Upper lobe of right lung (tissue), 1 donor: ENCODE results near the gene TGM3. TPM values are rescaled to one million over a fixed set of nuclear protein-coding genes. Genes with fewer than 3 reads are reported as not detected.

Source experiments
- ATAC-seq: fragments of 200-7000 bp; cut with Tn5 transposase; one replicate; pipeline ENCODE4 v1.9.1; 2020; ENCODE audit warnings: mild to moderate bottlenecking, moderate library complexity
- DNase-seq: peaks from one replicate; pipeline ENCODE4 v3.0.0-alpha.2; 2020
- H3K27ac ChIP-seq: fragments of 200-600 bp; one replicate; pipeline ENCODE4 v1.8.0; 2022
- H3K27me3 ChIP-seq: fragments of 200-600 bp; one replicate; pipeline ENCODE4 v1.8.0; 2022; ENCODE audit warnings: mild to moderate bottlenecking
- H3K36me3 ChIP-seq: fragments of 200-600 bp; one replicate; pipeline ENCODE4 v1.8.0; 2022
- H3K4me1 ChIP-seq: fragments of 200-600 bp; one replicate; pipeline ENCODE4 v1.8.0; 2022
- H3K4me3 ChIP-seq: fragments of 200-600 bp; one replicate; pipeline ENCODE4 v1.8.0; 2022; ENCODE audit warnings: mild to moderate bottlenecking
- H3K9me3 ChIP-seq: fragments of 200-600 bp; one replicate; pipeline ENCODE4 v1.8.0; 2022
- intact Hi-C: fragments of 100-400 bp; cut with DNase I; formaldehyde crosslinking; loops from one replicate; pipeline ENCODE4 v1.11.0; 2022
- total RNA-seq: library from RNA; stranded (reverse); fragmentation: NEBNext Ultra II Directional; extraction: Animal tissue kit (Norgen Biotek cat#: 25700); gene quantifications from one replicate; pipeline ENCODE4 v1.2.1, GENCODE V29; 2021
- TF ChIP-seq, protein P1 (sequence below): fragments of 200-600 bp; IDR thresholded peaks from one replicate; pipeline ENCODE4 v1.8.0; 2022; ENCODE audit warnings: antibody characterized with exemption
- donor health status: DM: no; HTN: yes; CAD: no; lungs with severe emphysema.

The TGM3 gene
- total RNA-seq, 1 donor from 2014 or later: not detected

- no peaks in the 10 kb centered on the region for H3K27me3 ChIP-seq
- no peaks in the 10 kb centered on the region for H3K4me1 ChIP-seq
- no peak overlapping the region for H3K4me3 ChIP-seq
- H3K27ac ChIP-seq: no peak overlapping the region
- DNase-seq: no peak
- TF ChIP-seq, protein P1, sequence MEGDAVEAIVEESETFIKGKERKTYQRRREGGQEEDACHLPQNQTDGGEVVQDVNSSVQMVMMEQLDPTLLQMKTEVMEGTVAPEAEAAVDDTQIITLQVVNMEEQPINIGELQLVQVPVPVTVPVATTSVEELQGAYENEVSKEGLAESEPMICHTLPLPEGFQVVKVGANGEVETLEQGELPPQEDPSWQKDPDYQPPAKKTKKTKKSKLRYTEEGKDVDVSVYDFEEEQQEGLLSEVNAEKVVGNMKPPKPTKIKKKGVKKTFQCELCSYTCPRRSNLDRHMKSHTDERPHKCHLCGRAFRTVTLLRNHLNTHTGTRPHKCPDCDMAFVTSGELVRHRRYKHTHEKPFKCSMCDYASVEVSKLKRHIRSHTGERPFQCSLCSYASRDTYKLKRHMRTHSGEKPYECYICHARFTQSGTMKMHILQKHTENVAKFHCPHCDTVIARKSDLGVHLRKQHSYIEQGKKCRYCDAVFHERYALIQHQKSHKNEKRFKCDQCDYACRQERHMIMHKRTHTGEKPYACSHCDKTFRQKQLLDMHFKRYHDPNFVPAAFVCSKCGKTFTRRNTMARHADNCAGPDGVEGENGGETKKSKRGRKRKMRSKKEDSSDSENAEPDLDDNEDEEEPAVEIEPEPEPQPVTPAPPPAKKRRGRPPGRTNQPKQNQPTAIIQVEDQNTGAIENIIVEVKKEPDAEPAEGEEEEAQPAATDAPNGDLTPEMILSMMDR: no peak
- ATAC-seq: no peak
- no peaks in the 10 kb centered on the region for H3K36me3 ChIP-seq
- intact Hi-C loops: no loop called here
- no peaks in the 10 kb centered on the region for H3K9me3 ChIP-seq
Measured at GRCh38 chr20:2287504-2287903, 8.3 kb upstream of the TGM3 start.

DNA sequence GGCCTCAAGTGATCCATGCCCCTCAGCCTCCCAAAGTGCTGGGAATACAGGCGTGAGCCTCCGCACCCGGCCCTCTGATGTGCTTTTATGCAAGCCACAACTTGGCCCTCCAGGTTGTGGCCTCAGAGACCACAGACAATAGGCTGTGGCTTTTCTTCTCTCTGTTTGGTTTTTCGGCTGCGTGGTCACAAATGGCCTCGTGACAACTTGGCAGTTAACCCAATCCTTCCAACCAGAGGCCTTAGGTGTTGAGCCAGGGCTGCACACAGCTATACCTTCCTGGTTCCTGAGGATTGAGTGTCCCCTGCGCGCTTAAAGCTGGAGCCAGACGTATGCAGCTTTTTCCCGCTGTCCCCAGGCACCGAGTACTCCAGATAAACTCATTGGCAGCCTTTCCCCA is 6.3 kb upstream of the TGM3 start:
- ATAC-seq: no peak
- DNase-seq: no peak

DNA sequence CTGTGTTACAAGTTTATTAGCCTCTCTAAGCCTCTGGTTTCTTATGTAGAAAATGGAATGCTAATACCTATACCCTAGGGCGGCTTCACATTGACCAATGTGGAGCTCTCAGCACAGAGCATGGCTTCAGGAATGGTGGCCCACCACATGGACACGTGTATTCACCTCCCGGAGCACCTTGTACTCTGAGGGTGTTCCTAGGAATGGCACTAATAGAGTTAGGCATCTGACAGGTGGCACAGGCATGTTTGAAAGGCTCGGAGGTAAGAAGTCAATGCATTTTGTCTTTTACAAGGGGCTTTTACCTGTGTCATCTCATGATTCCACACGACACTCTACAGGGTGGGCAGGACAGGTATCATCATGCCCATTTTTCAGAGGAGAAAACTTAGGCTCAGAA is 5.3 kb upstream of the TGM3 start:
- Histone ChIP-seq H3K36me3 (no peaks in the 10 kb centered on the region), H3K4me1 (no peaks in the 10 kb centered on the region), H3K27ac (no peak overlapping the region), H3K4me3 (no peak overlapping the region), H3K27me3 (no peaks in the 10 kb centered on the region), H3K9me3 (no peaks in the 10 kb centered on the region)
- intact Hi-C loops: no loop called here
- ATAC-seq (no peak), DNase-seq (no peak)
- TF ChIP-seq, protein P1: no peak

More for the DNA sequence above, 6.3 kb upstream of the TGM3 start:
- H3K9me3 ChIP-seq: no peaks in the 10 kb centered on the region
- no peak overlapping the region for H3K4me3 ChIP-seq
- intact Hi-C loops: no loop called here
- no peak overlapping the region for H3K27ac ChIP-seq
- no peaks in the 10 kb centered on the region for H3K27me3 ChIP-seq
- TF ChIP-seq, protein P1: no peak
- no peaks in the 10 kb centered on the region for H3K4me1 ChIP-seq
- H3K36me3 ChIP-seq: no peaks in the 10 kb centered on the region

GRCh38 chr20:2292416-2293110 is 3.2 kb upstream of the TGM3 start:
- Histone ChIP-seq H3K27ac (no peak overlapping the region), H3K4me1 (no peaks in the 10 kb centered on the region), H3K9me3 (no peaks in the 10 kb centered on the region), H3K36me3 (no peaks in the 10 kb centered on the region), H3K4me3 (no peak overlapping the region), H3K27me3 (no peaks in the 10 kb centered on the region)
- ATAC-seq (peak; percentile 91), DNase-seq (peak; percentile 76)
- intact Hi-C loops: no loop called here
- TF ChIP-seq, protein P1: no peak

DNA sequence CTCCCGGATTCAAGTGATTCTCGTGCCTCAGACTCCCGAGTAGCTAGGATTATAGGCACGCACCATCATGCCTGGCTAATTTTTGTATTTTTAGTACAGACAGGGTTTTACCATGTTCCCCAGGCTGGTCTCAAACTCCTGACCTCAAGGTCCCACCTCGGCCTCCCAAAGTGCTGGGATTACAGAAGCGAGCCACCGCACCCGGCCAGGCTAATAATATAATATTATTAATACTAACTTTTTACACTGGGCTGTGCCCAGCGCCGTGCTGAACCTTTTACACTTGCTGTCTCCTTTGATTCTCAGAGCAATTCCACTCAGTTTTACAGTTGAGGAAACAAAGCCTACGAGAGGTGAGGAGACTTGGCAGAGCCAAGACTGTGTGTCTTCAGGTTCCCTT is 2.3 kb upstream of the TGM3 start:
- intact Hi-C loops: no loop called here
- no peak overlapping the region for H3K4me3 ChIP-seq

More for the DNA sequence above, 2.3 kb upstream of the TGM3 start:
- TF ChIP-seq, protein P1: no peak
- Histone ChIP-seq H3K27ac (no peak overlapping the region), H3K36me3 (no peaks in the 10 kb centered on the region), H3K27me3 (no peaks in the 10 kb centered on the region), H3K4me1 (no peaks in the 10 kb centered on the region), H3K9me3 (no peaks in the 10 kb centered on the region)
- no peak for DNase-seq
- no peak for ATAC-seq
